MCF 10A (cell line): ENCODE data around the gene RBPJ. TPM values are rescaled to one million over a fixed set of nuclear protein-coding genes. Genes with fewer than 3 reads are reported as not detected.
A peak's percentile ranks its signal among the peaks of the same experiment; 100 is the strongest.

Source experiments
- BruUV-seq: library from RNA; stranded (reverse); fragments of 400-500 nt; replicated peaks from 2 replicates; lab custom pipeline; 2021; lab: Mats Ljungman, UMichigan
- CTCF ChIA-PET: fragments of 300-600 bp; sonication (Branson Sonifier 250); formaldehyde crosslinking; extraction: SDS; loops from one replicate; lab custom pipeline; 2021; ENCODE audit warnings: antibody characterized with exemption, inconsistent platforms; lab: Yijun Ruan, JAX
- POLR2A ChIA-PET: fragments of 300-600, 350-650 bp; sonication (Branson Sonifier 250); formaldehyde crosslinking; extraction: SDS; loops from one replicate; lab custom pipeline; 2020; ENCODE audit warnings: antibody characterized with exemption, inconsistent platforms; lab: Yijun Ruan, JAX
- DNase-seq: peaks from one replicate; pipeline ENCODE4 v3.0.0-alpha.2; 2018; ENCODE audit not compliant: unreplicated experiment
- H3K27ac Mint-ChIP-seq: one replicate; pipeline ENCODE4 v1.8.0; 2022; ENCODE audit warnings: mild to moderate bottlenecking, low read depth, mixed read lengths; ENCODE audit not compliant: unreplicated experiment
- H3K27me3 Mint-ChIP-seq: one replicate; pipeline ENCODE4 v1.8.0; 2022; ENCODE audit warnings: mixed read lengths; ENCODE audit not compliant: insufficient read depth, unreplicated experiment
- H3K36me3 Mint-ChIP-seq: one replicate; pipeline ENCODE4 v1.8.0; 2022; ENCODE audit warnings: mild to moderate bottlenecking, moderate library complexity, mixed read lengths; ENCODE audit not compliant: insufficient read depth, unreplicated experiment
- H3K4me1 Mint-ChIP-seq: one replicate; pipeline ENCODE4 v1.8.0; 2022; ENCODE audit warnings: mixed read lengths; ENCODE audit not compliant: insufficient read depth, unreplicated experiment
- H3K4me3 Mint-ChIP-seq: one replicate; pipeline ENCODE4 v1.8.0; 2022; ENCODE audit warnings: mild to moderate bottlenecking, moderate library complexity, mixed read lengths; ENCODE audit not compliant: unreplicated experiment
- H3K9me3 Mint-ChIP-seq: one replicate; pipeline ENCODE4 v1.8.0; 2022; ENCODE audit warnings: mixed read lengths; ENCODE audit not compliant: unreplicated experiment
- intact Hi-C: fragments of 100-400 bp; cut with micrococcal nuclease; formaldehyde crosslinking; loops from 2 replicates; pipeline ENCODE4 v1.14.1; 2022
- total RNA-seq: library from RNA; stranded (reverse); gene quantifications from 2 replicates; pipeline ENCODE4 v1.2.3, GENCODE V29; 2022
- TF ChIP-seq, protein P1 (sequence below): fragments of 200-600 bp; IDR thresholded peaks from one replicate; pipeline ENCODE4 v1.8.0; 2022; ENCODE audit warnings: antibody characterized with exemption, mild to moderate bottlenecking; ENCODE audit not compliant: unreplicated experiment

Gene RBPJ
- total RNA-seq, 1 experiment from 2014 or later = 74.4 TPM

DNA sequence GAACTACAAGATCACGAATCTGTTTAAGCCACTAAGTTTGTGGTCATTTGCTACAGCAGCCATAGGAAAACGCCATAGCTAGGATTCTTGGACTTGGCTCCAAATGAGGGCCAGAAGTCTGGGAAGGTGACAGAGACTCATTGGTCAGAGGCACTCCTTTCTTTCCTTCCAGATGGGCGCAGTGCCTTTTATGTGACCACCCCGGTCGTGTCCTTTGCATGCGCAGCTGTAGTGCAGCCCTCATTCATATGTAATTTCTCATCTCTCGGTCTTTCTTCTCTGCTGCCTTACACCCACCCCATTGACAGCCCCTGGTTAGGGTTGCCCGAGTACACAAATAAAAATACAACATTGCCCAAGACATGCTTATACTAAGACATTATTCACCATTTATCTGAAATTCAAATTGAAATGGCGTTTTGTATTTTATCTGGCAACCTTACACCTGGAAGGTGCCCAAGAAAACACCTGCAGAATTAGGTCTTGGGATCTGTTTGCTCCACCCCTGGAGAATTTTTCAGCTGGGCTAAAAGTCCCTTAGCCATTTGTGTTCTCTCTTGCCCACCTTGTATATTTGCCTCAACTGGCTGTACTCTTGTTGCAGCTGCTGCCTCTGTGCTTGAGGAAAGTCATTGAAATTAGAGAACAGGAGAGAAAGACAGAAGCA is 147.6 kb downstream of the RBPJ start:
- Mint-ChIP-seq H3K4me1 (peaks cover 11% of the 10 kb centered on the region), H3K36me3 (no peaks in the 10 kb centered on the region), H3K27ac (no peak overlapping the region), H3K27me3 (no peaks in the 10 kb centered on the region), H3K9me3 (peaks cover 2% of the 10 kb centered on the region), H3K4me3 (no peak overlapping the region)
- ChIA-PET POLR2A (interaction anchor here (0.6 kb wide), 1 partner anchor 289 kb away, joined by 3 read pairs; no protein-coding TSS in a partner anchor), CTCF (no interaction called here)
- TF ChIP-seq, protein P1, sequence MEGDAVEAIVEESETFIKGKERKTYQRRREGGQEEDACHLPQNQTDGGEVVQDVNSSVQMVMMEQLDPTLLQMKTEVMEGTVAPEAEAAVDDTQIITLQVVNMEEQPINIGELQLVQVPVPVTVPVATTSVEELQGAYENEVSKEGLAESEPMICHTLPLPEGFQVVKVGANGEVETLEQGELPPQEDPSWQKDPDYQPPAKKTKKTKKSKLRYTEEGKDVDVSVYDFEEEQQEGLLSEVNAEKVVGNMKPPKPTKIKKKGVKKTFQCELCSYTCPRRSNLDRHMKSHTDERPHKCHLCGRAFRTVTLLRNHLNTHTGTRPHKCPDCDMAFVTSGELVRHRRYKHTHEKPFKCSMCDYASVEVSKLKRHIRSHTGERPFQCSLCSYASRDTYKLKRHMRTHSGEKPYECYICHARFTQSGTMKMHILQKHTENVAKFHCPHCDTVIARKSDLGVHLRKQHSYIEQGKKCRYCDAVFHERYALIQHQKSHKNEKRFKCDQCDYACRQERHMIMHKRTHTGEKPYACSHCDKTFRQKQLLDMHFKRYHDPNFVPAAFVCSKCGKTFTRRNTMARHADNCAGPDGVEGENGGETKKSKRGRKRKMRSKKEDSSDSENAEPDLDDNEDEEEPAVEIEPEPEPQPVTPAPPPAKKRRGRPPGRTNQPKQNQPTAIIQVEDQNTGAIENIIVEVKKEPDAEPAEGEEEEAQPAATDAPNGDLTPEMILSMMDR = no peak
- BruUV-seq = no TSS peak
- intact Hi-C loops = no loop called here
- no peak for DNase-seq

DNA sequence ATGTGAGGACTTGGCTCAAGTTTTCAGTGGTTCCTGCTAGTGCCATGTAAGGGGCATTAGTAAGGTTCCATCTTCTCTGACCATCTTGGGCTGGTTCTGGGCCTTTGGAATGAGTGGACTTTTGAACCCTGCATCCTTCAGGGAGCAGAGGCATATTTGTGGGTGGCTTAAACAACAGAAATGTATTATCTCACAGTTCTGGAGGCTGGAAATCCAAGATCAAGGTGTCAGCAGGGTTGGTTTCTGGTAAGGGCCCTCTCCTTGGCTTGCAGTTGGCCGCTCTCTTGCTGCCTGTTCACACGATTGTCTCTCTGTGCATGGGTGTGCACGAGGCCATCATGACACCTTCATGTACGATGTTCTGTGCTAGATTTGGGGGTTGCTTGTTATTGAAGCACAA is 148.2 kb downstream of the RBPJ start:
- H3K27me3 Mint-ChIP-seq = no peaks in the 10 kb centered on the region
- H3K4me3 Mint-ChIP-seq = no peak overlapping the region
- intact Hi-C loops = no loop called here
- H3K27ac Mint-ChIP-seq = no peak overlapping the region
- CTCF ChIA-PET = no interaction called here
- BruUV-seq = no TSS peak
- DNase-seq = no peak
- no peaks in the 10 kb centered on the region for H3K36me3 Mint-ChIP-seq
- H3K4me1 Mint-ChIP-seq = peaks cover 11% of the 10 kb centered on the region
- TF ChIP-seq, protein P1 = no peak
- no peaks in the 10 kb centered on the region for H3K9me3 Mint-ChIP-seq
- POLR2A ChIA-PET = interaction anchor here (0.6 kb wide), 1 partner anchor 288 kb away, joined by 3 read pairs; no protein-coding TSS in a partner anchor

DNA sequence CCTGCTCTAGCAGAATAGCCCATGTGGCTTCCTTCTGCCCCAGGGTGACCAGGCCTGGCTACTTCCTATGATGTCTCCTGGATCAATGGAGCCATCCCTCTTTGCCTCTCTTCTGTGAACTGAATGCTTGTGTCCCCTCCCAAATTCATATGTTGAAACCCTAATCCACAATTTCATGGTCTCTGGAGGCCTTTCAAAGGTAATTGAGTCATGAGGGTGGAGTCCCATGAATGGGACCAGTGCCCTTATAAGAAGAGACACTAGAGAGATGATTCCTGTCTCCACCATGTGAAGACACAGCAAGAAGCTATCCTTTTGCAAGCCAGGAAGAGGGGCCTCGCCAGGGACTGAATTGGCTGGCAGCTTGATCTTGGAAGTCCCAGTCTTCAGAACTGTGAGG is 151.1 kb downstream of the RBPJ start:
- intact Hi-C loops = no loop called here
- DNase-seq = no peak
- no peaks in the 10 kb centered on the region for H3K27me3 Mint-ChIP-seq
- H3K27ac Mint-ChIP-seq = peak overlapping the region; percentile 55
- POLR2A ChIA-PET = interaction anchor here (1.2 to 1.7 kb wide), 2 partner anchors 10 to 112 kb away, joined by 3 to 6 read pairs; partner anchors contain the start of gene TBC1D19
- TF ChIP-seq, protein P1 = no peak
- peaks cover 11% of the 10 kb centered on the region for H3K4me1 Mint-ChIP-seq
- no peaks in the 10 kb centered on the region for H3K9me3 Mint-ChIP-seq
- no TSS peak for BruUV-seq
- H3K36me3 Mint-ChIP-seq = no peaks in the 10 kb centered on the region
- CTCF ChIA-PET = interaction anchor here (0.7 to 1.5 kb wide), 3 partner anchors 10 to 249 kb away, joined by 3 to 19 read pairs (median 3); no protein-coding TSS in a partner anchor
- H3K4me3 Mint-ChIP-seq = no peak overlapping the region

DNA sequence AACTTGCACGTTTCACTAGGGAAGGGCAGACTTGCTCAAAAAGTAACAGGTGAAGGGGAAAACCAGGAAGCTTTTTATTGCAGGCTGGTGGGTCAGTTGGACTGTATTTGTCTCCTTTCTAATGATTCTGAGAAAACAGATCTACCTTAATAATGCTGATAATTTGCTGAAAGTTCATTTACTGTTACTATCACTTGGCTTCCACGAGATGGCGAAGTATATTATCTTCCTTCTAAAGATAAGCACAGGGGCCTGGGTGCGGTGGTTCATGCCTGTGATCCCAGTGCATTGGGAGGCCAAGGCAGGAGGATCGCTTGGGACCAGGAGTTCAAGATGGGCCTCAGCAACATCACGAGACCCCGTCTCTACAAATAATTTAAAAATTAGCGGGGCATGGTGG is 153.1 kb downstream of the RBPJ start:
- CTCF ChIA-PET = interaction anchor here (0.6 to 2.4 kb wide), 5 partner anchors 9 to 246 kb away, joined by 3 to 17 read pairs (median 3); no protein-coding TSS in a partner anchor
- Mint-ChIP-seq H3K9me3 (no peaks in the 10 kb centered on the region), H3K27ac (no peak overlapping the region), H3K4me3 (no peak overlapping the region), H3K27me3 (no peaks in the 10 kb centered on the region), H3K4me1 (peaks cover 11% of the 10 kb centered on the region), H3K36me3 (no peaks in the 10 kb centered on the region)
- POLR2A ChIA-PET = interaction anchor here (0.7 kb wide), 1 partner anchor 18 kb away, joined by 3 read pairs; no protein-coding TSS in a partner anchor
- BruUV-seq = no TSS peak
- DNase-seq = no peak
- TF ChIP-seq, protein P1 = no peak
- intact Hi-C loops = no loop called here
